ENCODE data around the gene HABP2.

- TF ChIP-seq POLR2A (IDR thresholded peaks at IDR 0.05) (no peak), CTCF (IDR thresholded peaks at IDR 0.05) (no peak)
Measured at GRCh38 chr10:113519681-113520115, 33.2 kb upstream of the HABP2 start.
